ENCODE measurements around the gene GFOD2. TPM values are rescaled to one million over a fixed set of nuclear protein-coding genes. Genes with fewer than 3 reads are reported as not detected.

Gene GFOD2
- total RNA-seq, 6 experiments from 2014 or later, result 19.7 to 39.7 (median 24.6) TPM

DNA sequence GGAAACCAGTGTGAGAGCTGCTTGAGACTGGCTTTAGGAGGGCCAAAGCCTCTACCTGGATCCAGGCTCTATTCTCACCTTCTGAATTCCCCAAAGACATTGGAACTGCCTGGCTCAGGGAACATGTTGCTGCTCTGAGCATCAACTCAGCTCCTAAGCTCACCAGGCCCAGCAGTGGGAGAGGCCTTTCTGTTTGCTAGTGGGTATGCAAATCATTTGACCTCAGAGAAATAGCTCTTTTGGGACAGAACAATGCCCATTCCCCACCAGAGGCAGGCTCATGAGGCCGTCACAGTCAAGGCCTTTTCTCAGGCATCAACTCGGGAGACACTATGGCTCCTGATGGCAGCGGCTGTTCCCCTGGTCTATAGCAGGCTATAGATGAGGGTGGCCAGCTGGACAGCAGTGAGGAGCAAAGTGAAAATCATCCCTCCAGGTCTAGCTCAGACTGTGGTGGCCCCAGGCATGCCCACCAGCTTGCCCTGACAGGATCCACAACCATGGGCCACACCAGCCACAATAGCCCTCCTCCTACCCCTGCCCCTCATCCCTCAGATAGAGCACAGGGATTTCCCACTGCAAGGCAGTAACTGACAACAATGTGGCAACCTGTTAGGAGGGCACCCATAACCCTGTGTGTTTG is 30.4 kb upstream of the GFOD2 start:
- DNase-seq, result no peak
- intact Hi-C loops (cut with DNase I), result no loop called here
- Histone ChIP-seq H3K27ac (no peak overlapping the region), H3K4me3 (no peak overlapping the region), H3K36me3 (peaks cover 0 to 16% (median 0%) of the 10 kb centered on the region in 4 donors), H3K27me3 (no peaks in the 10 kb centered on the region), H3K9me3 (no peaks in the 10 kb centered on the region), H3K4me1 (no peaks in the 10 kb centered on the region)
- ATAC-seq, result peak in 2 of 4 donors; percentile 36 to 37
- WGBS (ENCODE audit: insufficient coverage, low coverage, low lambda C conversion rate, missing lambda C conversion rate), result no CpG with 5 or more reads among the region's 3 CpGs
- TF ChIP-seq, protein P1, sequence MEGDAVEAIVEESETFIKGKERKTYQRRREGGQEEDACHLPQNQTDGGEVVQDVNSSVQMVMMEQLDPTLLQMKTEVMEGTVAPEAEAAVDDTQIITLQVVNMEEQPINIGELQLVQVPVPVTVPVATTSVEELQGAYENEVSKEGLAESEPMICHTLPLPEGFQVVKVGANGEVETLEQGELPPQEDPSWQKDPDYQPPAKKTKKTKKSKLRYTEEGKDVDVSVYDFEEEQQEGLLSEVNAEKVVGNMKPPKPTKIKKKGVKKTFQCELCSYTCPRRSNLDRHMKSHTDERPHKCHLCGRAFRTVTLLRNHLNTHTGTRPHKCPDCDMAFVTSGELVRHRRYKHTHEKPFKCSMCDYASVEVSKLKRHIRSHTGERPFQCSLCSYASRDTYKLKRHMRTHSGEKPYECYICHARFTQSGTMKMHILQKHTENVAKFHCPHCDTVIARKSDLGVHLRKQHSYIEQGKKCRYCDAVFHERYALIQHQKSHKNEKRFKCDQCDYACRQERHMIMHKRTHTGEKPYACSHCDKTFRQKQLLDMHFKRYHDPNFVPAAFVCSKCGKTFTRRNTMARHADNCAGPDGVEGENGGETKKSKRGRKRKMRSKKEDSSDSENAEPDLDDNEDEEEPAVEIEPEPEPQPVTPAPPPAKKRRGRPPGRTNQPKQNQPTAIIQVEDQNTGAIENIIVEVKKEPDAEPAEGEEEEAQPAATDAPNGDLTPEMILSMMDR (IDR thresholded peaks at IDR 0.05), result no peak
- TF ChIP-seq POLR2A (IDR thresholded peaks at IDR 0.05), result no peak

DNA sequence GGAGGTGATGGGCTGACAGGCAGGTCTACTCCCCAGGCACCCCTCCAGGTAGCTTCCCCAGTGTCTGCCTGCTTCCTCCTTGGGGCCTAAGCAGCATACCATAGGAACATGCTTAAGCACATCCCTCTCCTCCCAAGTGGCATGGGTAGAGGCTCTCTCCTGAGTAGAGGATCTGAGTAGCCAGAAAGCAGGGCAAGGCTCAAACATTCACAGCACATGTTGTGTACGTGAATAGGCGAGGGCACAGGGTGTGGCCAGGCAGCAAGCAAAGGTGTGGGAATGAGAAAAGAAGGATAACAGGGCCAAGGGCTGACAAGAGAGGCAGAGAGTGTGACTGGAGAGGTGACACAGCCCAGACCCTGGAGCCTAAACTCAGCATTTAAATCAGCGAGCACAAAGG is 29.7 kb upstream of the GFOD2 start:
- 100% methylated on average over 1 of the region's 3 CpGs for WGBS (ENCODE audit: insufficient coverage, low coverage, low lambda C conversion rate, missing lambda C conversion rate)

DNA sequence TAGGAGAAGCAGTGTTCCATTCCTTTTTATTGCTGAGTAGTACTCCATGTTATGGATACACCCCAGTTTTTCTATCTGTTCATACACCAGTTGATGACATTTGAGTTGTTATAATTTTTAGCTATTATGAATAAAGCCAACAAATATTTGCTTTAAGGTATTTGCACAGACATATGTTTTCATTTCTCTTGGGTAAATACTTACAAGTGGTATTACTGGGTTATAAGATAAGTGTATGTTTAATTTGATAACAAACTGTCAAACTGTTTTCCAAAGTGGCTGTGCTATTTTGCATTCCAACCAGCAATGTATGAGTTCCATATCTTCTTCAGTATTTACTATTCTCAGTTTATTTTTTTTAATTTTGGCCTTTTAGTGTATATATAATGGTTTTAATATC is 27.7 kb upstream of the GFOD2 start:
- Histone ChIP-seq H3K4me1 (no peaks in the 10 kb centered on the region), H3K36me3 (peaks cover 0 to 25% (median 7%) of the 10 kb centered on the region in 4 donors), H3K27me3 (no peaks in the 10 kb centered on the region), H3K4me3 (no peak overlapping the region), H3K9me3 (no peaks in the 10 kb centered on the region), H3K27ac (no peak overlapping the region)
- DNase-seq, result no peak
- ATAC-seq, result no peak
- TF ChIP-seq, protein P1 (IDR thresholded peaks at IDR 0.05), result no peak
- TF ChIP-seq POLR2A (IDR thresholded peaks at IDR 0.05), result no peak
- intact Hi-C loops (cut with DNase I), result no loop called here

More for the DNA sequence above, 29.7 kb upstream of the GFOD2 start:
- TF ChIP-seq, protein P1 (IDR thresholded peaks at IDR 0.05), result no peak
- TF ChIP-seq POLR2A (IDR thresholded peaks at IDR 0.05), result no peak
- H3K36me3 ChIP-seq, result peaks cover 0 to 20% (median 3%) of the 10 kb centered on the region in 4 donors
- H3K27ac ChIP-seq, result no peak overlapping the region
- intact Hi-C loops (cut with DNase I), result no loop called here
- H3K9me3 ChIP-seq, result no peaks in the 10 kb centered on the region
- no peaks in the 10 kb centered on the region for H3K4me1 ChIP-seq
- no peak for DNase-seq
- peak in 3 of 4 donors; percentile 13 to 22 (median 21) for ATAC-seq
- H3K27me3 ChIP-seq, result no peaks in the 10 kb centered on the region
- no peak overlapping the region for H3K4me3 ChIP-seq

DNA sequence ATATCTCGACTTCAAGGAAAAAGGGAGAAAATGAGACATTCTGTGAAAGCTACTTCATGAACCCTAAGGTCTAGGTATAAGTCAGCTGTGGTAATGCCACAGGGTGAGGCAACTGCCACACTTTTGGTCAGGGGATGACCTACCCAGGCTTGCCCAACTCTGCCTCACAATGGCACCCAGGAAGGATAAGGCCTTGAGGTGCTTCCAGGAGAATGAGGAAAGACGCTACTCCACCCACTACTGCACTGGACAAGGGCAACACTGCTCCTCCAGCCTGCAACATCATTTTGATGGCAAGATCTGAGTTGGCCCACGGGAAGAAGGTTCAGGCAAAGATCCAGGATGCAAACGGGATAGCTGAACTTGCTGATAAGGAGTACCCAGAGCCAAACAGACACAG is 22.0 kb upstream of the GFOD2 start:
- Histone ChIP-seq H3K4me1 (no peaks in the 10 kb centered on the region), H3K9me3 (no peaks in the 10 kb centered on the region), H3K4me3 (no peak overlapping the region), H3K27ac (no peak overlapping the region), H3K27me3 (no peaks in the 10 kb centered on the region), H3K36me3 (peaks cover 0 to 35% (median 7%) of the 10 kb centered on the region in 4 donors)
- intact Hi-C loops (cut with DNase I), result no loop called here
- DNase-seq, result no peak
- 60% methylated on average over 1 of the region's 4 CpGs for whole genome bisulfite sequencing (ENCODE audit: insufficient coverage, low coverage, low lambda C conversion rate, missing lambda C conversion rate)
- peak in 3 of 4 donors; percentile 20 to 68 (median 28) for ATAC-seq
- TF ChIP-seq, protein P1 (IDR thresholded peaks at IDR 0.05), result no peak
- no peak for TF ChIP-seq POLR2A (IDR thresholded peaks at IDR 0.05)
